T-helper 9 cell (primary cell): ENCODE data around the gene GRIP2.
A peak's percentile ranks its signal among the peaks of the same experiment; 100 is the strongest.
"Not testable (repeated sequence)": the region's sequence is repeated elsewhere in the genome, so short reads cannot be mapped to it uniquely, and the experiment has no call there.

ENCODE experiments used
- DNase-seq: peaks from one replicate; pipeline ENCODE4 v3.0.0-alpha.2; 2020

GRIP2 gene

GRCh38 chr3:14519406-14519805 lies 20.7 kb downstream of the GRIP2 start:
- DNase-seq = no peak

DNA sequence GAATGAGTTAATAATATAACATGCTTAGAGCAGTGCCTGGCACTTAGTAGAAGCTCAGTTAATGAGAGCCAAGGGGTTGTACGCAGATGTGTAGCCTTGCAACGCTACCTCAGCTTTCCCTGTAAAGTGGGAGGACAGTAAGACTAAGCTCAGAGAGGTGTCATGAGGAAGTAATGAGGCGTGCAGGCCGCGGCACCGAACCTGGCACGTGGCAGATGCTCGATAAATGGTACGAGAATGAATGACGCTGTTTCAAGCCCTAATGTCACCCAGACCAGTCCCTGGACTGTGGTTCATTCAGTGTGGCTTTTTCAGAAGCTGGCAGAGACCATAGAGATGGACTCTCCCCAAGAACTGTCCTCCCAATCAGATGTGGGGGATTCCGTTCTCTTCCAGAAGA lies 21.2 kb downstream of the GRIP2 start:
- DNase-seq = no peak

DNA sequence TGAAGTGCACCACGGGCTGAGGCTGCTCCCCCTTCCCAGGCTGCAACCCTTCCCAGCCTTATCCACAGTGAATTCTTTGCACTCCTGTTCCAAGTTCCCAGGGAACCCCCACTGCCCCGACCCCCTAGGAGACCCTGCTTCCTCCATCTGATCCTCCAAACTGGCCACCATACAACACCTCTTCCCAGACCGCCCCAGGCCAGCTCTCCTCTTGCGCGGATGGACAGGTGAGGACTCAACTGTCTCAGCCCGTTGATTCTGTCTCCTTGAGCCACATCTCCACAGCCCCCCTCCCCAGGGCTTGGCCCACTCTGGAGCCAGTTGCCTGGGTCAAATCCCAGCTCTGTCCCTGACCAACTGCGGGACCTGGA lies 21.7 kb downstream of the GRIP2 start:
- no peak for DNase-seq

DNA sequence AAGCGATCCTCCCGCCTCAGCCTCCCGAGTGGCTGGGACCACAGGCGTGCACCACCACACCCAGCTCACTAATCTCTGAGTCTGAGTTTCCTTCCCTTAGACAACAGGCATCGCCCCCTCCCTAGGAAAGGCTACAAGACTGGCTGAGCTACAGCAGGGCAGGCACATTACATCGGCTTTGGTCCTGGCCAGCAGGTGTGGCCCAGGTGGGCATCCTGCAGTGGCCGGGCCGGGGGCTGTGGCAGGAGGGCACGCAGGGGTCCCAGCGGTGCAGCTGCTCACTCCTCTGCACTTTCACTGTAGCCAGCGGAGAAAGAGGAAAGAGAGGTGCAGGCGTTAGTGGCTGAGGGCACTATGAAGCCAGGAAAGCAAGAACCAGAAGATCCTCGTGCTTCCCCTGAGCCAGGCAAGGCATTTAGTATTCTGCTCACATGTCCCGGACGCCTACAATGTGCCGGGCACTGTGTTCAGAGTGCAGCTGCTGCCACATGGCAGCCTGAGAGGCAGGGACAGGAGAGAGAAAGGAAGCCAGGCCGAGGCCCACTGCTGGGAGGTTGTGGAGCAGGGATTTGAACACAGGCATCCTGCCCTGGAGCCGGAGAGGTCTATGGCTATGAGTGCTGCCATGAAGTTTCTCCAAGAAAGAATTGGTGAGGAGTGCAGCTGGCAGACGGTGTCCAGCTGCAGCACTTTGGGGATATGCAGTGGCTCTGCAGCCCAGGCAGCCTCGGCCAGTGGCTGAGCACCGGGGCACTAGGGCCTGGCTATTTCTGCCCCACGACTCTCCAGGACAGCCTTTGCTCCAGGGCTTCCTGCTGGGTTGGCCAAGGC lies 22.3 kb downstream of the GRIP2 start:
- DNase-seq = no peak

GRCh38 chr3:14516738-14517345 lies 23.3 kb downstream of the GRIP2 start:
- no peak for DNase-seq

- not testable (repeated sequence) for DNase-seq
Observed at GRCh38 chr3:14515526-14515925, 24.6 kb downstream of the GRIP2 start.

GRCh38 chr3:14514323-14514720 lies 25.8 kb downstream of the GRIP2 start:
- DNase-seq = no peak

- DNase-seq = no peak
Observed at GRCh38 chr3:14513566-14514322, 26.4 kb downstream of the GRIP2 start.

DNA sequence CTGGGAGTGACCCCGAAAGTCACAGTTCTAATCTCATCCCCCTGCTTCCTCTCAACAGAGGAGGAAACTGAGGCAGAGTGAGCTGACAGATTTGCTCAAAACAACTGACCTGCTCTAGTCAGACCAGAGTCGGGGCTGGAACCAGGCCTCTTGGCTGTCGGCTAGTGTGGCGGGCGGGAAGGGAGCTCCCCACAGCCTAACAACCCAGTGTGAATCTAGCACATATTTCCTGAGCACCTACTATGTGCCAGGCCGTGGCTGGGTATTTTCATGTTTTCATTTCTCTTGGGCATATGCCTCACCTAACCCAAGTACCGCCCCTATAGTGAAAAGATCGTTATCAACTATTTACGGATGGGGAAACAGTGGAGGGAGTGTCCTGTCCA lies 27.2 kb downstream of the GRIP2 start:
- DNase-seq = no peak

DNA sequence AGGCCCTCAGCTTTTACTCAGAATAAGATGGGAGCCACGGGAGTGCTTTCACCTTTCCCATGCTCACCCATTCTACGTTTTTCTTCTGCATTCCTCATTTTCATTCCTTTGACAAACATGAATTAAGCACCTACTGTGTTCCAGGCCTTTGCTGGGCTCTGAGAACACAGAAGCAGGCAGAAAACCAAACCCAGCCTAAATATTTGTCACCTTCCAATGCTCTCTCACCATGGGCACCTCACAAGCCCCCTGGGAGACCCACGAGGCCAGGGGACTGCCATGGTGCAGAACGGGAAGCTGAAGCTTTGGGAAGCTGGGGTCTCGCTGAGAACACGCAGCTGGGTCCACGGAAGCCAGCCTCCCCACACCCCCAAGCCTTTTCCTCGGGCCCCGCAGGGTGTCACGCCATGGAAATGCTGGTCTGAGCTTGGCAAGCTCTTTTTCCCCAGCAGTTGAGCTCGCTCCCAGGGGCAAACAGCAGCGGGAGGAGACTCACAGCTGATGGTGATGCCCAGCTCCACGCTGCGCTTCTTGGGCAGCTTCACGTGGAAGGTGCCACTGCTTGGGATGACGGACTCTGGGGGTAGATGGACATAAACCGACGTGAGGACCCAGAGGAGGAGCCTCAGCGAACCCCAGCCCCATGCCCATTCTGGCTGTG lies 27.7 kb downstream of the GRIP2 start:
- no peak for DNase-seq

DNA sequence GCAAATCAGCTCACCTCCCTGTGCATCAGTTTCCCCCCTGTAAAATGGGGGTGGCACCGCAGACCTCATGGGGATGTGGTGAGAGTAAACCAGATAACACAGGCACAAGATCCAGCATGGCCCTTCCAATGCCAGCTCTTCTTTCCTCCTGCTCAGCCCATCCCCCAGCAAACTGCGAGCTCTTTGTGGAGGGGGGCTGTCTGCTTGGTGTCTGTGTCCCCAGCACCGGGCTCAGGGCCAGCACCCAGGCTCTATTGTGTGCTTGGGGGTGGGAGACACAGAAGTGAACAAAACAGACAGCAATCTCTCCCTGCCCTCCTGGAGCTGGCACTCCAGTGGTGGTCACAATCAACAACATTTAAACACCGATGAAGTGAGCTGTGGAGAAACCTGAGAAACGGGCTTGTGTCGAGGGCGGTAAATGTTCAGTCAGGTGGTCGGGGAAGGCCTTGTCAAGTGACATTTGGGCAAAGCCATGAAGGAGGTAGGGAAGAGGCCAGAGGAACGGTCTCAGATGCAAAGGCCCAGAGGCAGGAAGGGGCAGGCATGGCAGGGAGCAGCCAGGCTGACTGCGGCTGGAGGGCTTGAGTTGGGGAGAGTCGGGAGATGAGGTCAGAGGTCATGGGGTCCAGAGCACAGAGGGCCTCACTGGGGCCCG lies 28.4 kb downstream of the GRIP2 start:
- no peak for DNase-seq

DNA sequence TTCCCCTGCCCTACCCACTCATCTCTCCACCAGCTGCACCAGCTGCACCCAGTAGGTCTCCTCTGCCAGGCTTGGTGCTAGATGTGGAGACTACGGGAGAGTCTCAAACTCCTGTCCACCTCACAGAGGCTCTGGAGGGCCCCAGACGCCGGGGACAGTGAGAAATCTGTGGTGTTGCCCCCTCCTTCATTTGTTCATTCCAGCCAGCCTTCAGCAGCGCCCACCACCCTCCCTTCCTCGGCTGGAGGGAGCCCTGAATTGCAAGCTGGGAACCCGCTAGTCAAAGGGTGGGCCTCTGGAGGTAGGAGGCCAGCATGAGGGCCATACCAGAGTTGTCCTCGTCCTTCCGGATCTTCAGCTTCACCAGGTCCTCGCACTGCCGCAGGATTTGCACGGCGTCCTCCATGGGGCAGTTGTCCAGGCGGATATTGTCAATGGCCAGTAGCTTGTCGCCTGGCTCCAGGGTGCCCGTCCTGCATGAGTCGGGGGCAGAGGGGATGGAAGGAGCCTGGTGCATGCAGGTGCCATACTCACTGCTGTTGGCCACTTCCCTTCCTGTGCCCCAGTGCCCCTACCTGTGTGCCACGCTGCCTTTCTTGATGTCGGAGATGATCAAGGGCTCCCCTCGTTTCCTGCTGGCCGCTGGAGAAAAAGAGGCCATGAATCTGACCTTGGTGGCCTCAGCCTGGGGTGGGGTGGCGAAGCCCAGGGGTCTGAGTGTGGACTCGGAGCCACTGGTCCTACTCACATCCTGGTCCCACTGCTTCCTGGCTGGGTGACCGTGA lies 29.1 kb downstream of the GRIP2 start:
- no peak for DNase-seq

DNA sequence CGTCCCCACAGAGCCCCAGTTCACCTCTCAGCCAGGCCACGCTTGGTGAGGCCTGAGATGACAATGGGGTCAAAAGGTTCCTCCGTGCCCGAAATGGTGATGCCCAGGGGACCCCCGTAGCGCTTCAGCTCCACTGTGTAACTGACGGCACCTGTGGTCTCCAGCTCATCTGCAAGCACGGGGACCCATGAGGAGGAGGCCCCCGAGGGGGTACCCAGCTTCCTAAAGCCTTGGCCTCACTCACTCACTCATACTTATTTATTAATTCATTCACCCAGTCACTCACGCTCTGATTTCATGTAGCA lies 30.4 kb downstream of the GRIP2 start:
- no peak for DNase-seq

DNA sequence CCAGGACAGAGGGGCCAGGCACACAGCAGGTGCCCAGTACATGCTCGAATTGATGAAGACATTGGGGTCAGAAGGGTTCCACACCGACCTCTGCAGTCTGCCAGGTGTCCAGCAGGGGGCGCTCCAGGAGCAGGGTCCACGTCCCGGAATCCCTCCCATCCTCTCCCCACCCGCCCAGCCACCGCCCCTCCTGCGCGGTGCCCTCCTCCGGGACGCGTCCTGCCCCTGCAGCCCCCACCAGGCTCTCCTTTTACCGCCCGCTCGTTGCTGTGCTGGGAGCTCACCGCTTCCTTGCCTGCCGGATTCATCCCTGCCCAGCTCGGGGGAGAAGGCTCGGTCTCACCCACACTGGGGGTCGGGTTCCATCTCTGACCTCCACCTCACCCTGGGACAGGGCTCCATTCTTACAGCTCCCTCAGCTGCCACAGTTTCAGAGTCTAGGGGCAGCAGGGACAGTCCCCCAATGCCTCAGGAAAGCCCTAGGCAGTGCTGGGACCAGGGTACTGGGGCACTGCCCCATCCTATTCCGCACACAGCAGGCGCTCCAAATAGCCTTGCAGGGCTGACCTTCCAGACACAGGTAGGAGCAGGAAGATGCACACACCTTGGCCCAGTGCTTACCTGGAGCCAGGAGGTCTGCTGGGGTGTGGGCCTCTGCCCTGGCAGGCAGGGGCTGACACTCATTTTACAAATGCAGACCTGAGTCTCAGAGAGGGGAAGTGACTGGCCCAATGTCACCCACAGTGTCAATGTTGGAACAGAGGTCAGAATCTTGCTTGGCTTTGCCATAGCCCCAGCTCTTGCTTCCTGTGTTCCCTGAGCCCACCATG lies 31.0 kb downstream of the GRIP2 start:
- DNase-seq = peak; percentile 65

- DNase-seq = no peak
Observed at GRCh38 chr3:14508505-14508819, 31.7 kb downstream of the GRIP2 start.

DNA sequence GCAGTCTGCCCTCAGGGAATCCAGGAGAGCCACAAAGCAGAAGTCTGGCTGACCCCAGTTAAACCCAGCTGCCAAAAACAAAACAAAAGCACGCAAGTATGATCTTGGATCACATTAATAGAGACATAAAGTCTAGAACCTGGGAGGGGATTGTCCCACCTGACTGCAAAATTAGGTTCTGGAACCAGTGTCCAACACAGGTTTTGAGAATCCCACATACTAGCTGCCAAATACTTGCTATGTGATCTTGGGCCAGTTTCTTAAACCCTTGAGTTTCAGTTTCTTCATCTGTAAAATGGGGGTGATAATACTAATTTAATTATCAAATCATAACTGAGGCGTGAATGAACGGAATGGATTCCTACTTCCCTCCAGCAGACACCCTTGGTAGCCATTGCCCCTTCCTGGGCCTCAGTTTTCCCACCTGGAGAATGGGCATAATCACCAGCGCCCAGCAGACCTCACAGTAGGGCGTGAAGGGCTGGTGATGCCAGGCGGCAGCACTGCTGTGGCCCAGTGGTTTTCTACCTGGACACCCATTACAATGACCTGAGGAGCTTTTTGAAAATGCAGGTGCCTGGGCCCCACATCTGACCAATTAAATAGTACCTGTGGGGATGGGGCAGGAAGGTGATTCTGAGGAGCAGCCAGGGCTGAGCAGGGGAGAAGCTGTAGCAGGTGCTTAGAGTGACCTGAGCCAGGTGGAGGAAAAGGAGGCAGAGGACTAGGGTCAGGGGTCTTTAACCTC lies 32.2 kb downstream of the GRIP2 start:
- no peak for DNase-seq

DNA sequence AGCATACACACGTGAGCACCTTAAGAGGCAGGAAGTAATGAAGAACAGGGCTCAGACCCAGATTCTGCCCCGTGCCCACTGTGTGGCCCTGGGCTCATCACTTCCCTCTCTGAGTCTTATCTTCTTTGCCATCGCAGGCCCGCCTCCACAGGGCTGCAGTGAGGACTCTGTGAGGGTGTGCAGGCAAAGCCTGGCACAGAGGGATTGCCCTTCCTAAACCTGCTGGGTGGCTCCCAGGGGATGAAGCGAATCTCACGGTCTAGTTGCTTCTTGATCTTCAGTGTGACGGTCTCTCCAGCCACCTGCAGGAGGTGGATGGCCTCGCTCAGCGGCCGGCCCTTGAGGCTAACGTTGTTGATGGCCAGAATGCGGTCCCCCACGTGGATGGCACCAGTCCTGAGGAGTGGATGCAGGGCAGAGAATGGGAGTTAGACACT lies 32.8 kb downstream of the GRIP2 start:
- DNase-seq = no peak

DNA sequence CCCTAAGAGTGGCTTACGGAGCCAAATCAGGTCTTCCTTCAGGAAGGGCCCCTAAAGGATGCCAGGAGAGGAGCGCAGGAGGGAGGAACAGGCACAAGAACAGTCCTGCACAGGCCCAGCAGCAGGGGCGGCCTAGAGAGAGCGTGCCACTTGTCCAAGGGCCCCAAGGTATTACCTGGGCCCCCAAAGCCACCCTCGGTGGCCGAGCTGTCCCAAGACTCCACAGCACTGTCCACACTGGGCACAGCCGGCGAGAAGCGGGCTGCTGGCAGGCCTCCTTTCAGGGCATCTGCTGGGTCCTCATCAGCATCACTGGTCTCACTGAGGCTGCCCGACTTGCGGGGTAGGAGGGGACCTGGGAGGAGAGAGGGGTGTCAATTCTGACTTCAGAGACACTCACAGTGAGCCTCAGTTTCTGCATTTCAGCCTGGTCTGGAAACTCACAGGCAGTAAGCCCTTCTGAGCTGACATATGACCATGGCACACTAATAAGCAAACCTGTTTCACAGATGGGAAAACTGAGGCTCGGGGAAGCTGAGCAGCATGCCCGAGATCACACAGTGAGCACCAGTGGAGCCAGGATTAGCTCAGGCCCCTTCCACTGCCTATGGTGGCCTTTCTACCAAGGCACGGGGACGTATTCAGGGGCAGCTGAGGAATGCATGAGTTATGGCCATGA lies 33.4 kb downstream of the GRIP2 start:
- no peak for DNase-seq

GRCh38 chr3:14505803-14506500 lies 34.2 kb downstream of the GRIP2 start:
- DNase-seq = no peak
